Measurements from ENCODE around the gene TMEM161B. TPM values are rescaled to one million over a fixed set of nuclear protein-coding genes. Genes with fewer than 3 reads are reported as not detected.
"Not testable (repeated sequence)": the region's sequence is repeated elsewhere in the genome, so short reads cannot be mapped to it uniquely, and the experiment has no call there.

Gene TMEM161B
- total RNA-seq, 1 experiment from 2014 or later: 15.0 TPM

- DNase-seq (ENCODE audit: low read depth): no peak
These were observed 19.7 kb downstream of the TMEM161B start for GRCh38 chr5:88248743-88249540.

DNA sequence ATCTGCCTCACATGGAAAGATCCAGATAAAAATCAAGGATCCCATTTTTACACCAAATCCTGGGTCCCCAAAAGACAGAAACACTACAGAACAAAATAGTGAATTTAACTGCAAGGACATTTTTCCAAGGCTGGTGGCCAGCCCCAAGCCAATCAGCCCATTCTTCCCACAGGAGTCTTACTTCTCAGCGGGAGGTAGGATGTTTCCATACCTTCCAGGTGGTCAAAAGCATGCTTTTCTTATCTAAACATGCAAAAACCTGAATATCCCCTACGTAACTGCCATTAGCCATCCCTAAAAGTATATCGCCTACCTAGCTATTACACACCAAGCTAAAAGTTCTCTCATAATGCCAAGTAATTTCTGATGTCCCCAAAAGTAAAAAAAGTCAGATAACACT lies 20.6 kb downstream of the TMEM161B start:
- DNase-seq (ENCODE audit: low read depth): no peak

DNA sequence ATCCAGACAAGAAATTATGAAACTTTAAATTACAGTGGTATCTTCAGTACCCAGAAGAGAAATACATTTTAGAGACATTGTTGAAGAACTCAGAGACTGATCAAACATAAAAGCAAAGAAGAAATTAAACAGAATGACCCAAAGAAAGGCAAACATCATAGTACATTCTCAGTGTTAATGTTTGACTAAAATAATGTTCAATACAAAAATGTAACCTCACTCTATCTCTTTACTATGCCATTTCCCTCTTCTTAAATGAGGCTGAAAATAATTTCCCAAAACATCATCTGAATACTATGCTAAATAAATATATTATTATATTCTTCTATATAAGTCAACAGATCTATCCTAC lies 22.8 kb downstream of the TMEM161B start:
- DNase-seq (ENCODE audit: low read depth): no peak

DNA sequence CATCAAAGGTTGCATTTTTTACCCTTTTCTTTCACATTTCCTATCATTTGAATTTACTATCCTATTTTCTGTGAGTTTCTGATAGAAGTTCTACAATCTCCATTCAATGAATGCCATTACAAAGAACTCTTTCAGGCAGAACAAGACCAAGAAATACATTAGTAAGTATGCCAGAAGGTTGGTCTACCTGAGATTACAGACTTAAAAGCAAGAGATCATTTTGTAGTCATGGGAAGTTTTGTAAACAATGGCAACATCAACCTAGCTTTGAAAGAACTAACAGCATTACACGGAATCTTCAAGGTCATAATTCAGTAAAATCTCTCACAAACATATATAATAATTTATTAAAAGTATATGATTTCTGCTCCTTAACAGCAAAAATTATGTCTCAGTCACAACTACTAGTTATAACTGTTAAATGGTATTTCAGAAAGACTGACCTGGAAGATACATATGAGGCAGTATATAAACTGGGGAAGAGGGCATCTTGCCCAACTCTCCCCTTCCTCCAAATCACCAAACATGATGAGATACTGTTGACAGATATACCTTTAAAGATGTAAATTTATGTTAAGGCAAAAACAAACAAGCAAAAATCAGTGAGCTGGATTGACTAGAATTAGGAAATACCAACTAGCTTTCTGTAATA lies 23.3 kb downstream of the TMEM161B start:
- no peak for DNase-seq (ENCODE audit: low read depth)

- peak; percentile 19 for DNase-seq (ENCODE audit: low read depth)
These were observed 24.0 kb downstream of the TMEM161B start for GRCh38 chr5:88244686-88245085.

DNA sequence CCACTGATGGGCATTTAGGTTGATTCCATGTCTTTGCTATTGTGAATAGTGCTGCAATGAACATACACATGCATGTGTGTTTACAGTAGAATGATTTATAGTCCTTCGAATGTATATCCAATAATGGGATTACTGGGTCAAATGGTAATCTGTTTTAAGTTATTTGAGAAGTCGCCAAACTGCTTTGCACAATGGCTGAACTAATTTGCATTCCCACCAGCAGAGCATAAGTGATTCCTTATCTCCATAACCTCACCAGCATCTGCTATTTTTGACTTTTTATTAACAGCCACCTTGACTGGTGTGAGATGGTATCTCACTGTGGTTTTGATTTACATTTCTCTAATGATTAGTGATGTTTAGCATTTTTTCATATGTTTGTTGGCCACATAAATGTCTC lies 25.2 kb downstream of the TMEM161B start:
- DNase-seq (ENCODE audit: low read depth): not testable (repeated sequence)

GRCh38 chr5:88238732-88239131 lies 29.9 kb downstream of the TMEM161B start:
- DNase-seq (ENCODE audit: low read depth): no peak

- DNase-seq (ENCODE audit: low read depth): peak; percentile 9
These were observed 31.6 kb downstream of the TMEM161B start for GRCh38 chr5:88236866-88237642.

GRCh38 chr5:88235828-88236227 lies 32.8 kb downstream of the TMEM161B start:
- no peak for DNase-seq (ENCODE audit: low read depth)

GRCh38 chr5:88235346-88235745 lies 33.3 kb downstream of the TMEM161B start:
- no peak for DNase-seq (ENCODE audit: low read depth)

DNA sequence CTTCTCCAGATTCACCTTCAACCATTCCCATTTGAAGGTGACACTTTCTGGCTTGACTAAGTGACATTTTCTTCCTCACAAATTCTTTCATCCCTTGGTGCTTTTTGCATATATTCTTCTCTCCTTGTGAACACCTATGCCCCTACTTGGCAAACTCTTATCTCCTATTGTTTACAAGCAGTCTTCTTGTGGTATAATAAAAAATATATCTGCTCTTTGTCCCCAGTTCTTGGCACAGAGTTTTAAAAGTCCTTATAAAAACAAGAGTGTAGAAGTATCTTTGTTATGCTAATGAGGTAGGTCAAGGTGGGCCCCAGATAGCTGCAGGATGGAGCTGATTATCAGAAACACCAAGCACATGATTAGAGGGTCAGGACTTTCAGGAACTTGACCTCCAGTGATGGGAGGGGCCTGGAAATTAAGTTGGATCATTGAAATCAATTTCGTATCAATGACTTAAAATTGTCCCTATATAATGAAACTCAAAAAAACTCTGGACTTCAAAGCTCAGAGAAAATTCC lies 38.0 kb downstream of the TMEM161B start:
- no peak for DNase-seq (ENCODE audit: low read depth)

DNA sequence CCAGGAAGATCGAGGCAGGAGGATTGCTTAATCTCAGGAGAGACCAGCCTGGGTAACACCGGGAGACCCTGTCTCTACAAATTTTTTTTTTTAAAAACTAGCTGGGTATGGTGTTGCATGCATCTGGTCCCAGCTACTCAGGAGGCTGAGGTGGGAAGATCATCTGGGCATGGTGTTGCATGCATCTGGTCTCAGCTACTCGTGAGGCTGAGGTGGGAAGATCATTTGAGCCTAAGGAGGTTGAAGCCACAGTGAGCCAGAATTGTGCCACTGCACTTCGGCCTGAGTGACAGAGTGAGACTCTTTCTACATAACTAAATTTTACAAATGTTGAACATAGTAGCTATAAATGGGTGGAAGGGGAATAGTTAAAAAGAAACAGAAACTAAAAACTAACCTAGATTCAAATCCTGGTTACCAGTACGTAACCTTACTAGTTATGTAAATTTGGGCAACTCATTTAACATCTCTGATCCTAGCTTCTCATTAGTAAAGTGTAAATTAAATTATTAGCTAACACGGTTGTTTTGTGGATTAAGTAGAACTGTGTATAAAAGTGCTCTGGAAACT lies 41.7 kb downstream of the TMEM161B start:
- DNase-seq (ENCODE audit: low read depth): no peak

GRCh38 chr5:88214655-88215054 lies 54.0 kb downstream of the TMEM161B start:
- DNase-seq (ENCODE audit: low read depth): no peak

- no peak for DNase-seq (ENCODE audit: low read depth)
These were observed 61.1 kb downstream of the TMEM161B start for GRCh38 chr5:88207575-88207974.

GRCh38 chr5:88203981-88204750 lies 64.5 kb downstream of the TMEM161B start:
- peak; percentile 9 for DNase-seq (ENCODE audit: low read depth)

- no peak for DNase-seq (ENCODE audit: low read depth)
These were observed 73.0 kb downstream of the TMEM161B start for GRCh38 chr5:88195636-88196035.

DNA sequence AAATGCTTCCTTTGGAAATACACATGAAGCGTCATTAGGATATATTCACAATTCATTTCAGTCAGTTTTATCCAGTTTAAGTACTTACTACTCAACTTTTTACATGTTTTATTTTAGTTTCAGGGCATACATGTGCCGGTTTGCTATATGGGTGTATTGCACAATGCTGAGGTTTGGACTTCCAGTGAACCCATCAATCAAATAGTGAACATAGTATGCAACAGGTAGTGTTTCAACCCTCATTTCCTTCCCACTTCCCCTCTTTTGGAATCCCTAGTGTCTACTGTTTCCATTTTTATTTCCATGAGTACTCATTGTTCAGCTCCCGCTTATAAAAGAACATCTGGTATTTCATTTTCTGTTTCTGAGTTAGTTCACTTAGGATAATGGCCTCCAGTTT lies 74.7 kb downstream of the TMEM161B start:
- no peak for DNase-seq (ENCODE audit: low read depth)

- no peak for DNase-seq (ENCODE audit: low read depth)
These were observed 78.4 kb downstream of the TMEM161B start for GRCh38 chr5:88190106-88190834.

- not testable (repeated sequence) for DNase-seq (ENCODE audit: low read depth)
These were observed 79.2 kb downstream of the TMEM161B start for GRCh38 chr5:88189484-88189883.

DNA sequence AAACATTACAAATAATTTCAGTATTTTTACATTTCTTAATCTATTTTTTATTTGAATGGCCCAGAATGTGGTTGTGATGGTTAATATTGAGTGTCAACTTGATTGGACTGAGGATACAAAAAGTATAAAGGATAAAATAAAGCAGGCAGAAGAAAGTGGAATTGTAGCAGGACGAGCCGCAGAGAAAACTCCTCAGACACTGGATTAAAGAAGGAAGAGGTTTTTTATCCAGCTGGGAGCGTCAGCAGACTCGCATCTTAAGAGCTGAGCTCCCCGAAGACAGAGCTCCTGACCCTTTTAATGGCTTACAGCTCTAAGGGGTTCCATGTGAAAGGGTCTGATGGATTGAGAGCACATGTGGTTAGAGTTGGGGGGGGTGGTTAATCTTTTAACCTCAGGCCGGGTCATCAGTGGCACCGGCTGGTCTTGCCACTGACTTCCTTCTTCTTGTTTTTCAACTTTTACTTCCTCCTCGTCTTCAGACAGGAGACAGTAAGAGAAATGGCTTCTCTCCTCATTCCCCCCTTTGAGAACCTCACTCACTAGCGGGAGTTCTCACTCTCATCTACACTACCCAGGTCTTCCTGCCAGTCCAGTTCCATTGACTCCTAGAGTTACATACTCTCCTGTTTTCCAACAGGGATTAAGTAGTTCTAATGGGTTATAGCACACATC lies 80.0 kb downstream of the TMEM161B start:
- DNase-seq (ENCODE audit: low read depth): no peak
